GM21825 (cell line): ENCODE measurements around the gene FOXF1.

Experiments used
- ATAC-seq: cut with Tn5 transposase; IDR thresholded peaks from one replicate; pipeline ENCODE4 v1.9.1; 2021; ENCODE audit warnings: mild to moderate bottlenecking, moderate library complexity; ENCODE audit not compliant: unreplicated experiment

The FOXF1 gene

GRCh38 chr16:86515777-86516622 lies 5.7 kb downstream of the FOXF1 start:
- no peak for ATAC-seq

GRCh38 chr16:86516623-86517003 lies 6.3 kb downstream of the FOXF1 start:
- no peak for ATAC-seq

- ATAC-seq = no peak
Measured at GRCh38 chr16:86517033-86517432, 6.7 kb downstream of the FOXF1 start.

GRCh38 chr16:86517652-86518258 lies 7.4 kb downstream of the FOXF1 start:
- no peak for ATAC-seq

GRCh38 chr16:86519007-86519648 lies 8.8 kb downstream of the FOXF1 start:
- no peak for ATAC-seq

- no peak for ATAC-seq
Measured at GRCh38 chr16:86519649-86520316, 9.5 kb downstream of the FOXF1 start.

GRCh38 chr16:86520317-86521210 lies 10.2 kb downstream of the FOXF1 start:
- ATAC-seq = no peak

- ATAC-seq = no peak
Measured at GRCh38 chr16:86521236-86522197, 11.2 kb downstream of the FOXF1 start.

GRCh38 chr16:86522634-86523033 lies 12.3 kb downstream of the FOXF1 start:
- no peak for ATAC-seq

GRCh38 chr16:86523166-86523740 lies 12.9 kb downstream of the FOXF1 start:
- ATAC-seq = no peak

- no peak for ATAC-seq
Measured at GRCh38 chr16:86524029-86524428, 13.7 kb downstream of the FOXF1 start.

- no peak for ATAC-seq
Measured at GRCh38 chr16:86525696-86526095, 15.4 kb downstream of the FOXF1 start.

- ATAC-seq = no peak
Measured at GRCh38 chr16:86527366-86527765, 17.0 kb downstream of the FOXF1 start.

GRCh38 chr16:86528061-86528929 lies 18.0 kb downstream of the FOXF1 start:
- ATAC-seq = no peak

- no peak for ATAC-seq
Measured at GRCh38 chr16:86529160-86529559, 18.8 kb downstream of the FOXF1 start.

GRCh38 chr16:86530251-86531190 lies 20.2 kb downstream of the FOXF1 start:
- ATAC-seq = no peak

GRCh38 chr16:86531191-86531545 lies 20.8 kb downstream of the FOXF1 start:
- no peak for ATAC-seq
